ENCODE measurements around the gene ARPIN.
"Not testable (repeated sequence)": the region's sequence is repeated elsewhere in the genome, so short reads cannot be mapped to it uniquely, and the experiment has no call there.

Gene ARPIN

GRCh38 chr15:89912674-89913396, at the start of gene ARPIN:
ARPIN (minus strand) TSS chr15:89912952; CDS start chr15:89912835, 117 bp downstream.
- no peak for DNase-seq (ENCODE audit: low read depth)

- DNase-seq (ENCODE audit: low read depth), result no peak
These were observed 45.5 kb upstream of the ARPIN start for GRCh38 chr15:89958107-89958805.

- DNase-seq (ENCODE audit: low read depth), result not testable (repeated sequence)
These were observed 42.8 kb upstream of the ARPIN start for GRCh38 chr15:89955449-89955998.

GRCh38 chr15:89954541-89954940, 41.8 kb upstream of the ARPIN start:
- DNase-seq (ENCODE audit: low read depth), result no peak

- DNase-seq (ENCODE audit: low read depth), result no peak
These were observed 36.0 kb upstream of the ARPIN start for GRCh38 chr15:89948796-89949195.

- no peak for DNase-seq (ENCODE audit: low read depth)
These were observed 34.6 kb upstream of the ARPIN start for GRCh38 chr15:89947385-89947784.

- no peak for DNase-seq (ENCODE audit: low read depth)
These were observed 34.0 kb upstream of the ARPIN start for GRCh38 chr15:89946681-89947299.

GRCh38 chr15:89943721-89944120, 31.0 kb upstream of the ARPIN start:
- DNase-seq (ENCODE audit: low read depth), result not testable (repeated sequence)

- no peak for DNase-seq (ENCODE audit: low read depth)
These were observed 27.2 kb upstream of the ARPIN start for GRCh38 chr15:89939910-89940309.

- not testable (repeated sequence) for DNase-seq (ENCODE audit: low read depth)
These were observed 26.6 kb upstream of the ARPIN start for GRCh38 chr15:89939377-89939776.

GRCh38 chr15:89937365-89938350, 24.9 kb upstream of the ARPIN start:
- DNase-seq (ENCODE audit: low read depth), result no peak

GRCh38 chr15:89936786-89937265, 24.1 kb upstream of the ARPIN start:
- DNase-seq (ENCODE audit: low read depth), result no peak

- no peak for DNase-seq (ENCODE audit: low read depth)
These were observed 23.5 kb upstream of the ARPIN start for GRCh38 chr15:89936051-89936785.

GRCh38 chr15:89932880-89933279, 20.1 kb upstream of the ARPIN start:
- no peak for DNase-seq (ENCODE audit: low read depth)

GRCh38 chr15:89928421-89928820, 15.7 kb upstream of the ARPIN start:
- no peak for DNase-seq (ENCODE audit: low read depth)

GRCh38 chr15:89926158-89926557, 13.4 kb upstream of the ARPIN start:
- peak; percentile 50 for DNase-seq (ENCODE audit: low read depth)

GRCh38 chr15:89917442-89918101, 4.8 kb upstream of the ARPIN start:
- no peak for DNase-seq (ENCODE audit: low read depth)

- DNase-seq (ENCODE audit: low read depth), result no peak
These were observed 3.9 kb upstream of the ARPIN start for GRCh38 chr15:89916660-89917059.

- DNase-seq (ENCODE audit: low read depth), result no peak
These were observed 543 bp downstream of the ARPIN start for GRCh38 chr15:89912145-89912673.

Measured in GM04503 (cell line).